OCI-LY7 (cell line): ENCODE measurements around the gene RBM33. TPM values are rescaled to one million over a fixed set of nuclear protein-coding genes. Genes with fewer than 3 reads are reported as not detected.
A peak's percentile ranks its signal among the peaks of the same experiment; 100 is the strongest.

ENCODE experiments used
- BruUV-seq: library from RNA; stranded (reverse); fragments of 400-500 nt; replicated peaks from 2 replicates; lab custom pipeline; 2021; lab: Mats Ljungman, UMichigan
- CTCF ChIA-PET: fragments of 300-600 bp; sonication (Branson Sonifier 250); formaldehyde crosslinking; loops from one replicate; lab custom pipeline; 2022; ENCODE audit warnings: antibody characterized with exemption; ENCODE audit not compliant: unreplicated experiment; lab: Charles Lee
- POLR2A ChIA-PET: fragments of 300-600 bp; sonication (Branson Sonifier 250); formaldehyde crosslinking; loops from one replicate; lab custom pipeline; 2022; ENCODE audit warnings: antibody characterized with exemption; lab: Charles Lee
- DNase-seq: peaks from one replicate; pipeline ENCODE4 v3.0.0-alpha.2; 2015; ENCODE audit warnings: low spot score
- H2AFZ ChIP-seq: fragments of 200-600 bp; sonication (generic), shearing (Covaris generic); 2 replicates; pipeline ENCODE4 v1.6.1; 2014; ENCODE audit warnings: mild to moderate bottlenecking, antibody characterized with exemption, low read length, moderate library complexity
- H3K27ac ChIP-seq: fragments of 200-600 bp; sonication (generic); 2 replicates; pipeline ENCODE4 v1.5.1; 2014; ENCODE audit warnings: mixed run types, low read depth, mild to moderate bottlenecking, moderate library complexity, low read length, inconsistent platforms; ENCODE audit not compliant: poor library complexity, severe bottlenecking
- H3K36me3 ChIP-seq: fragments of 200-600 bp; sonication (generic); 2 replicates; pipeline ENCODE4 v1.6.1; 2014; ENCODE audit warnings: mild to moderate bottlenecking, antibody characterized with exemption, low read length, moderate library complexity, mixed read lengths; ENCODE audit not compliant: insufficient read depth
- H3K4me1 ChIP-seq: fragments of 200-600 bp; sonication (generic); 2 replicates; pipeline ENCODE4 v1.5.1; 2014; ENCODE audit warnings: mild to moderate bottlenecking, low read length; ENCODE audit not compliant: insufficient read depth, poor library complexity, severe bottlenecking
- H3K4me2 ChIP-seq: fragments of 200-600 bp; sonication (generic); 2 replicates; pipeline ENCODE4 v1.6.1; 2014; ENCODE audit warnings: mild to moderate bottlenecking, low read length
- H3K4me3 ChIP-seq: fragments of 200-600 bp; sonication (generic); 2 replicates; pipeline ENCODE4 v1.5.1; 2014; ENCODE audit warnings: mild to moderate bottlenecking, low read depth, low read length; ENCODE audit not compliant: poor library complexity, severe bottlenecking
- H3K79me2 ChIP-seq: fragments of 200-600 bp; sonication (generic); 2 replicates; pipeline ENCODE4 v1.6.1; 2016; ENCODE audit warnings: low read depth, mild to moderate bottlenecking, low read length, moderate library complexity, mixed read lengths; ENCODE audit not compliant: insufficient read depth
- H3K9me2 ChIP-seq: fragments of 200-600 bp; sonication (generic); 2 replicates; pipeline ENCODE4 v1.6.1; 2016; ENCODE audit warnings: mild to moderate bottlenecking, low read length, mixed read lengths; ENCODE audit not compliant: insufficient read depth
- H3K9me3 ChIP-seq: fragments of 200-600 bp; sonication (generic); 2 replicates; pipeline ENCODE4 v1.6.1; 2014; ENCODE audit warnings: mild to moderate bottlenecking, mixed run types, low read length, mixed read lengths
- H4K20me1 ChIP-seq: fragments of 200-600 bp; sonication (generic); 2 replicates; pipeline ENCODE4 v1.6.1; 2014; ENCODE audit warnings: mild to moderate bottlenecking, antibody characterized with exemption, low read length, moderate library complexity, mixed read lengths; ENCODE audit not compliant: insufficient read depth
- CTCF ChIP-seq: fragments of 200-600 bp; sonication (generic); conservative IDR thresholded peaks from 2 replicates; pipeline ENCODE4 v1.5.1; 2014; ENCODE audit warnings: mild to moderate bottlenecking, antibody characterized with exemption, low read length, moderate library complexity, mixed read lengths
- EZH2phosphoT487 ChIP-seq: fragments of 200-600 bp; sonication (generic); IDR thresholded peaks from 2 replicates; pipeline ENCODE4 v1.6.1; 2018; ENCODE audit warnings: low read depth, borderline replicate concordance, mild to moderate bottlenecking, mixed run types, antibody characterized with exemption, low read length, moderate library complexity, mixed read lengths
- intact Hi-C: fragments of 100-400 bp; cut with micrococcal nuclease; formaldehyde crosslinking; loops from one replicate; pipeline ENCODE4 v1.10.0; 2022; ENCODE audit not compliant: unreplicated experiment
- total RNA-seq, 2 experiments: library from RNA; depleted of rRNA in 1 of 2; stranded (reverse); fragments of >200 nt in 1 of 2; shearing (Covaris generic) in 1 of 2; gene quantifications; 2 replicates each; pipeline ENCODE4 v1.2.3, GENCODE V29; 2014 to 2022

The RBM33 gene
- total RNA-seq, 2 experiments from 2014 or later: 67.6 to 127 TPM

GRCh38 chr7:155665079-155665956, 20.9 kb downstream of the RBM33 start:
- DNase-seq: no peak
- peaks cover 73% of the 10 kb centered on the region for H3K36me3 ChIP-seq
- BruUV-seq: no TSS peak
- intact Hi-C loops: no loop called here
- TF ChIP-seq EZH2phosphoT487: no peak
- TF ChIP-seq CTCF: no peak
- H3K4me3 ChIP-seq: no peak overlapping the region
- peaks cover 4% of the 10 kb centered on the region; the same call in 1 of the 2 replicates for H3K9me3 ChIP-seq
- peaks cover 100% of the 10 kb centered on the region for H3K79me2 ChIP-seq
- peak overlapping the region; percentile 49 for H3K27ac ChIP-seq
- H3K9me2 ChIP-seq: no peaks in the 10 kb centered on the region
- peak overlapping the region; percentile 61 for H3K4me2 ChIP-seq
- no peak overlapping the region for H2AFZ ChIP-seq
- ChIA-PET POLR2A (interaction anchor here (0.6 to 1.5 kb wide), 10 partner anchors 10 to 74 kb away, joined by 3 read pairs; partner anchors contain the start of gene RBM33), CTCF (no interaction called here)
- peaks cover 56% of the 10 kb centered on the region for H3K4me1 ChIP-seq
- peaks cover 81% of the 10 kb centered on the region for H4K20me1 ChIP-seq

- TF ChIP-seq EZH2phosphoT487 (no peak), CTCF (no peak)
- Histone ChIP-seq H3K4me1 (peaks cover 51% of the 10 kb centered on the region), H2AFZ (no peak overlapping the region), H4K20me1 (peaks cover 83% of the 10 kb centered on the region), H3K4me2 (peak overlapping the region; percentile 61), H3K27ac (peak overlapping the region; percentile 49), H3K36me3 (peaks cover 71% of the 10 kb centered on the region), H3K4me3 (no peak overlapping the region), H3K9me2 (no peaks in the 10 kb centered on the region), H3K9me3 (no peaks in the 10 kb centered on the region), H3K79me2 (peaks cover 100% of the 10 kb centered on the region)
- BruUV-seq: TSS peak; percentile 15
- POLR2A ChIA-PET: interaction anchor here (0.6 to 1.5 kb wide), 7 partner anchors 15 to 73 kb away, joined by 3 read pairs; partner anchors contain the start of gene RBM33
- CTCF ChIA-PET: no interaction called here
- no peak for DNase-seq
- intact Hi-C loops: no loop called here
These were observed 21.5 kb downstream of the RBM33 start for GRCh38 chr7:155665957-155666287.
